ENCODE measurements around the gene LRRC3C.

LRRC3C gene

GRCh38 chr17:39962642-39963220, 35.2 kb downstream of the LRRC3C start, which contains the start of gene GSDMA:
Gene GSDMA, plus strand, starts transcription at chr17:39963004. Its CDS starts 2,684 bp downstream, at chr17:39965688.
- no peak for TF ChIP-seq CTCF (conservative IDR thresholded peaks at IDR 0.05; ENCODE audit: low read length)
- DNase-seq (ENCODE audit: low read depth), result no peak
- no peak within 1 kb of the TSS for H3K4me3 ChIP-seq (ENCODE audit: low read length)

GRCh38 chr17:39963829-39964228, 36.3 kb downstream of the LRRC3C start:
- DNase-seq (ENCODE audit: low read depth), result no peak

GRCh38 chr17:39965017-39965699, 37.6 kb downstream of the LRRC3C start:
- no peak overlapping the region for H3K4me3 ChIP-seq (ENCODE audit: low read length)
- TF ChIP-seq CTCF (conservative IDR thresholded peaks at IDR 0.05; ENCODE audit: low read length), result no peak
- DNase-seq (ENCODE audit: low read depth), result no peak

More at GRCh38 chr17:39963829-39964228, 36.3 kb downstream of the LRRC3C start:
- TF ChIP-seq CTCF (conservative IDR thresholded peaks at IDR 0.05; ENCODE audit: low read length), result no peak
- H3K4me3 ChIP-seq (ENCODE audit: low read length), result no peak overlapping the region

GRCh38 chr17:39966771-39967170, 39.2 kb downstream of the LRRC3C start:
- no peak overlapping the region for H3K4me3 ChIP-seq (ENCODE audit: low read length)
- no peak for DNase-seq (ENCODE audit: low read depth)
- TF ChIP-seq CTCF (conservative IDR thresholded peaks at IDR 0.05; ENCODE audit: low read length), result no peak

- no peak overlapping the region for H3K4me3 ChIP-seq (ENCODE audit: low read length)
- no peak for DNase-seq (ENCODE audit: low read depth)
- TF ChIP-seq CTCF (conservative IDR thresholded peaks at IDR 0.05; ENCODE audit: low read length), result no peak
These were observed 41.2 kb downstream of the LRRC3C start for GRCh38 chr17:39968761-39969160.

GRCh38 chr17:39969375-39969774, 41.8 kb downstream of the LRRC3C start:
- no peak overlapping the region for H3K4me3 ChIP-seq (ENCODE audit: low read length)
- no peak for DNase-seq (ENCODE audit: low read depth)
- no peak for TF ChIP-seq CTCF (conservative IDR thresholded peaks at IDR 0.05; ENCODE audit: low read length)

GRCh38 chr17:39970157-39970692, 42.7 kb downstream of the LRRC3C start:
- no peak for TF ChIP-seq CTCF (conservative IDR thresholded peaks at IDR 0.05; ENCODE audit: low read length)
- no peak overlapping the region for H3K4me3 ChIP-seq (ENCODE audit: low read length)
- no peak for DNase-seq (ENCODE audit: low read depth)
